H4 (cell line): Measurements from ENCODE around the gene COLEC12. TPM values are rescaled to one million over a fixed set of nuclear protein-coding genes. Genes with fewer than 3 reads are reported as not detected.
A peak's percentile ranks its signal among the peaks of the same experiment; 100 is the strongest.

ENCODE experiments used
- DNase-seq: peaks from one replicate; pipeline ENCODE4 v3.0.0-alpha.2; 2015; ENCODE audit warnings: low spot score
- total RNA-seq: library from RNA; depleted of rRNA; stranded (reverse); fragments of >200 nt; shearing (Covaris generic); gene quantifications from 2 replicates; pipeline ENCODE4 v1.2.3, GENCODE V29; 2014; rRNA removed

The COLEC12 gene
- total RNA-seq, 1 experiment from 2014 or later: 41.9 TPM

DNA sequence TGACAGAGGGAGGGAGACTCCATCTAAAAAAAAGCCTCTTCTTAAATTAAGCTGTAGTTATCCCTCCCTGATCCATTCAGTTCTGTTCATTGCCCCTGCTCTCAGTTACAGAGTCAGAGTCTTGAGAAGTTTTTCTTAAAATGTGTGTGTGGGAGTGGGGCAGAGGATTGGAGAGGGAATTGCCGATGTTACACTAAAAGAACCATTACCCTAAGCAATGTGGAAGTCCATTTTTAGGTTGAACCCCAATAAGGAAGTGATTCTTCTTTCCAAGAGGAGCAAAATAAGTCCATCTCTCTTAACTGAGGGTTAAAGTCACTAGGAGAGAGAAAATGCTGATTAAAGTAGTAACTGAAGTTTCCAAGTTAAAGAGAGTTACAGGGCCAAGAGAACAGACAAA is 211.5 kb downstream of the COLEC12 start:
- no peak for DNase-seq

DNA sequence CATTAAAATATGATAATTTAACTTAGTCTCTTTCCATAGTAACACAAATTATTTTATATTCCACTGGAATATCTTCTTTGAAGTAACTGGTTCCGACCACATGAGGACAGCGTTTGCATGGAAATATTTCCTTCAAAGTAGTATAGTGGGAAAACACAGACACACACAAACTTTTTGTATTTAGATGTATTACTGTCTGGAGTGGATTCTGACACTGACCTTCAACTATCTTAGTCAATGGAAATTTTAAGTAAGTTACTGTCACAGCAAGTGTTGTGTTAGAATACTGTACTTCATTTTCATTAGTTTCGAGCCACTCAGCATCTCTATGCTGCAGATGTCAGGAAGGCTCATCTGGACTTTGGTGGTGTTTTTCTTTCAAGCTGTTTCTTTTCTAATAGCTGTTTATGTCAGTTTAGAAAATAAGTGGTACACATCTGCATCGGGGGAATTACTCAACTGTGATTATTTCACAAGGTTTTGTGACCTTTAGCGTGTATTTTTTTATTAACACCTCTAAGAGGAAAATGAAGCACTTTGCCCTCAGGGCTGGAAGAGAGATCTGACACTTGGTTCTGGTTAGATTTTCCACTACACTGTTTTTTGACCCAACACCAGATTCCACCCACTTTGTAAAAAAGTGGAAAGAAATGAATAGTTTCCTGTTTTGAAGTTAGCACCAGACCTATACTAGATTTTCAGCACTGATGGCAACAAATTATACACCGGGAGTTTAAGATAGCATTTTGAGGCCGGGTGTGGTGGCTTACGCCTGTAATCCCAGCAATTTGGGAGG is 213.8 kb downstream of the COLEC12 start:
- peak; percentile 38 for DNase-seq

DNA sequence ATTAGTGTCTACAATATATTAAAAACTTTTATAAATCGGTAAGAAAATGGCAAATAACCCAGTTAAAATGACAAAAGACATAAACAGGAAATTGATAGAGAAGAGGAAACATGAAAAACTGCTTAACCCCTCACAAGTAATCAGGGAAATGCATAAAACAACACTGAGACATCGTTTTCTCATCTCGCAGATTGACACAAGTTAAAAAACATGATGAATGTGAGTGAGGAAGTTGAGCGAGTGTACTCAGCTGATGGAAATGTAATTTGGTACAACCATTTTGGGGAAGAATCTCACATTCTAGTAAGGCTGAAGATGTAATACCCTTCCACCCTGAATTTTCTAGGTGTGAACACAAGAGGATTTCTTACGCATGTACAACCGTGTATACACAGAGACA is 214.7 kb downstream of the COLEC12 start:
- DNase-seq: no peak

DNA sequence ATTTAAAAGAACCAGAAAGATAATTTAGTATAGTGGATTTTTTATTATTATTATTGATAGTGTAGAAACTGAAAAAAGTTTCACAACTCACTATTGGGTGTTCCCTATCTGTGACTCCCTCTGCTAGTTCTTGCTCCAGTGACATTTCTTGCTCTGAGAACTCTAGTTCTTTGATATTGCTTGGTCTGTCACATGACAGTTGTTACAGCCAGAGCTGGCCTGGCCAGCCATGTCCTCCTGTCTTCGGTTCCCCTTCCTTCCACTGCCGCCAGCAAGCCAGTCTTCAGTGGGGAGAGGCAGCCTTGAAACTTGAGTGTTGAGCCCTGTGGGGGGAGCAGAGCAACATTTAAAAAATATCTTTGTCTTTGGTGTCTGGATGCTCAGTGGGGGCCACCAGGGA is 225.0 kb downstream of the COLEC12 start:
- no peak for DNase-seq

DNA sequence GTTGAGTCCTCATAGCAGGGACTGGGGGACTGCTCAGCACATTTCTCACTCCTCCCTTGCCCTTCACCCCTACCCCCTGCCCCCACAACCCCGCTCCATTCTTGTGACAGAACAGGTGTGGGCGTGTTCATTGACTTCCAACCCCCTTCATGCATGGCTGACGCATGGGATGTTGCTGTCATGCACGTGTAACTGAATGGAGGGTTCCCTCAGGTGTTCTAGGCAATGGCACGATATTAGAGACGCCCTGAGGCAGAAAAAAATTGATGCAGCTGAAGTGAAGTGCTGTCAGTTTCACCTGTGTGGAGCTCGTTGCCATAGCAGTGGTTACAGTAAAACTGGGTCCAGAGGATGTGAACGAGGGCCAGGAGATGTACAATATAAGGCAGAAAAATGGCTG is 226.2 kb downstream of the COLEC12 start:
- no peak for DNase-seq

DNA sequence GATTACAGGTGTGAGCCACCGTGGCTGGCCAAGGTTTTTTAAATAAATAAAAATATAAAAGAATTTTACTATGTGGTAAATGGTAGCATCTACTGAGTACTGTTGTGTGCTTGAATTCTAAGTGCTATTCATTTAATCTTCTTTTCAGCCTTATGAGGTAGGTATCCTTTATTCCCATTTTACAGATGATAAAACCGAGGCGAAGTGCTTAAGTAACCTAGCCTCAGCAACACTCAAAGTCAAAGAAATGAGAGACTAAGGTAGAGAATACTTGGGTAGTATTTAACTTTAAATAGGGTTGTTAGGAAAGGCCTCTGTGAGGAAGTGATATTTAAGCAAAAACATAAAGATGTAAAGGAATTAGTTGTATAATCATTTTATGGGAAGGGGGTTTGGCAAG is 227.0 kb downstream of the COLEC12 start:
- no peak for DNase-seq

DNA sequence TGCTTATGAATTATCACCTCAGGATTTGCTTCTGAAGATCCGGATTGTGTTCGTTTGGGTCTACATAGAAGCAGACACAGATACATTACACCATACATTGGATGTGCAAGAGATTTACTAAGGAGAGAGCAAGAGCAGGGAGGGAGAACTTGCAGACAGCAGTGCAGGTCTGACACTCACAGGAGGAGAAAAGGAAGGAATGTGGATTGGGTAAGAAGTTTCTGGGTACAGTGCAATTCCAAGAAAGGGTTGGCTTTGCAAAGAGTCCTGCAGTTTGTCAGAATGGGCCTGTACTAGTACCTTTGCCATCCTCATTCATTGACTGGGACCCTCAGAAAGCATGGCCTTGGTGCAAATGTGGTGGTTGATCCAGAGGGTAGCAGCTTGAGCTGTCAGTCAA is 227.9 kb downstream of the COLEC12 start:
- DNase-seq: no peak

DNA sequence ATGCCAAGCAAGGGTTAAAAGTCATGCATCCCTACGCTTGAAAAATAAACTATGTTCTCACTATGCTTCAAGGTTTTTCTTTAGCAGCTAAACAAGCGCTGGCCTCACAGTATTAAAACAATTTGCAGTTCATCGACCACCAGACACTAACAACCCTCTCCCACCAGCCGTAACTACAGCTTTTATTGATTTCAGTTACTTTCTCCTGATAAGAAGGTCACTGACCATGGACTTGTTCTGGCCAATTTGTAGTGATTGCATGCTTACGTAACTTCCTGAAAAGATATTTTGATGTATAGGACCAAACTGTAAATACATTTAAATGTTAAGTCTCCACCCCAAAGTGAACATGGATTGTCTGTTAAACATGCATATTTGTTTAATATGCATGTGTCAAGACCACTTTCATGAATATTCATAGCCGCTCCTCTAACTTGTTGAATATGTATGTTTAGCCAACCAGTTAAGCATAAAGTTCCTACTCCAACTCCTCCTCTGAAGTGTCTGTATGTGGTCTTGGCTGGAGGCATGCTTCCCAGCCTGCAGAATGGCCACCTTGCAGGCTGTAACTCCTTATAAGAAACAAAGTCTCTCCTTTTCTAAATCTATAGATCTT is 230.9 kb downstream of the COLEC12 start:
- DNase-seq: no peak

DNA sequence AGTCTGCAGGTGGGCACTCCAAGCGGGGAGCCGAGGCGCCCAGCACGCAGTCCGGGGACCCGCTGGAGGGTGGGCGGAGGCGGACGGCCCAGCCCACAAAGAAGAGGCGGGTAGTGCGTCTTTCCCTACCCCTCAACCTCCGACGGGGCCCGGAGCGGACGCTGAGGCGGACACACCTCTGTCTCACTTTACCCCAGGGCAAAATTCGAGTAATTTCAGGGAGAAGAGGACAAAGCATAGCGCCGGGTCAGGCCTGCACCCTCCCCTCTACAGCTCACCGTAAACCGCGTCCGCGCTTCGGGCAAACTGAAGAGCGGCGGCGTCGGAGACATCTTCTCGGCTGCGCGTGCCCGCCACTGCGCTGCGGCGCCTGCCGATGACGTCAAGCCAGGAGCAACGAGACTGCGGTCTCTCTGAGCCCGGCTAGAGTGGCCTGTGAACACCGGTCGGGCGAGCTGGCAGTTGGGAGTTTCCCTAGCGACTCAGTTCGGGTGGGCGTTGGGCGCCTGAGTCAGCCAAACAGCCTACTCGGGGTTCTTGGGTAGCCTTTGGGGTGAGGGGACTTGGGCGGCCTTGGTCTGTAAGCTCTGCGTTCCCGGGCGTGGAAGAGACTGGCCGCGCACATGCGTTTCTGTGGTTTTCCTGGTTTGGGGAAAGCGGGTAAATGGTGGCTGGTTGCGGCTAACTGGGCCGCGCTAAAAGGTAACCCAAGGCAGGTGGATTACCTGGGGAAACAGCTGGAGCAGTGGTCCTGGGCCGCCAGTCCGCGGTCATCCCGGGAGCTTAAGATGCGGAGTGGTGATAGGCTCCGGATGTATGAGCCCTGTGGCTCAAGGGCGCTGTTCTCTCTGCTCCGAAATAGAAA is 232.6 kb downstream of the COLEC12 start, which contains the start of gene THOC1:
Gene THOC1, minus strand, starts transcription at position 360 of the 865 bp plus-strand sequence. Its CDS starts 28 bp downstream, at position 332.
- peak; percentile 86 for DNase-seq

DNA sequence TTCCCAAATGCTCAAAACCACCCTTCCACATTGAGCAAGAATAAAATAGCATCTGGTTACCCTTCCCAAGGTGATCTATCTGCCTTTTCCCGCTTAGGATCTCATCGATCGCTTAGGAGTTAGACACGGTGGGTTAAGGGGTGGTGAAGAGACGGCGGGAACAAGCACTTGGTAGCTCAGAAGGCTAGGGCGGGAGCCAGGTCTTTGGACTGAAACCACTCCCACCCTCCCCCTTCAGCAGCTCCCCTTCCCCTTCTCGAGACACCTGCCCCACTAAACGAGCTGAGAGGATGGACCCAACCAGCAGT is 233.2 kb downstream of the COLEC12 start:
- DNase-seq: no peak

Other genes with a start within 250 kb of the COLEC12 start
- gene THOC1, start 232.7 kb downstream of the COLEC12 start, total RNA-seq: 27.8 and 57.4 TPM in 2 replicates
- gene CETN1, start 79.7 kb upstream of the COLEC12 start, total RNA-seq: not detected in 2 replicates
- 0.18 and 0.50 TPM in 2 replicates for gene CLUL1, start 96.3 kb upstream of the COLEC12 start, total RNA-seq
- 66.6 and 72.0 TPM in 2 replicates for gene TYMS, start 157.0 kb upstream of the COLEC12 start, total RNA-seq
- 7.6 and 9.0 TPM in 2 replicates for gene ENOSF1, start 211.9 kb upstream of the COLEC12 start, total RNA-seq